ENCODE results near the gene TRAPPC12.
A peak's percentile ranks its signal among the peaks of the same experiment; 100 is the strongest.

Gene TRAPPC12

GRCh38 chr2:3460156-3460555 lies 80.7 kb downstream of the TRAPPC12 start:
- Histone ChIP-seq H3K4me3 (replicated peaks; ENCODE audit: low read depth, low read length) (no peak overlapping the region), H3K36me3 (ENCODE audit: control insufficient read depth, insufficient read depth, low read length) (peaks cover 13% of the 10 kb centered on the region), H3K27me3 (replicated peaks; ENCODE audit: control insufficient read depth, insufficient read depth, low read length) (no peaks in the 10 kb centered on the region)
- TF ChIP-seq CTCF (IDR thresholded peaks at IDR 0.05; ENCODE audit: insufficient read depth, low read length, poor library complexity, severe bottlenecking), result no peak
- DNase-seq (ENCODE audit: extremely low read depth, insufficient read length), result no peak

GRCh38 chr2:3460831-3461800 lies 81.6 kb downstream of the TRAPPC12 start:
- TF ChIP-seq CTCF (IDR thresholded peaks at IDR 0.05; ENCODE audit: insufficient read depth, low read length, poor library complexity, severe bottlenecking), result no peak
- H3K27me3 ChIP-seq (replicated peaks; ENCODE audit: control insufficient read depth, insufficient read depth, low read length), result no peaks in the 10 kb centered on the region
- H3K4me3 ChIP-seq (replicated peaks; ENCODE audit: low read depth, low read length), result peak overlapping the region; percentile 26; the same call in 1 of the 2 replicates
- no peak for DNase-seq (ENCODE audit: extremely low read depth, insufficient read length)
- H3K36me3 ChIP-seq (ENCODE audit: control insufficient read depth, insufficient read depth, low read length), result peaks cover 15% of the 10 kb centered on the region

GRCh38 chr2:3461801-3462492 lies 82.5 kb downstream of the TRAPPC12 start:
- peaks cover 16% of the 10 kb centered on the region for H3K36me3 ChIP-seq (ENCODE audit: control insufficient read depth, insufficient read depth, low read length)
- no peaks in the 10 kb centered on the region for H3K27me3 ChIP-seq (replicated peaks; ENCODE audit: control insufficient read depth, insufficient read depth, low read length)
- H3K4me3 ChIP-seq (replicated peaks; ENCODE audit: low read depth, low read length), result peak overlapping the region; percentile 40
- TF ChIP-seq CTCF (IDR thresholded peaks at IDR 0.05; ENCODE audit: insufficient read depth, low read length, poor library complexity, severe bottlenecking), result peak; percentile 79
- peak; percentile 43 for DNase-seq (ENCODE audit: extremely low read depth, insufficient read length)

- Histone ChIP-seq H3K36me3 (ENCODE audit: control insufficient read depth, insufficient read depth, low read length) (peaks cover 18% of the 10 kb centered on the region), H3K27me3 (replicated peaks; ENCODE audit: control insufficient read depth, insufficient read depth, low read length) (no peaks in the 10 kb centered on the region), H3K4me3 (replicated peaks; ENCODE audit: low read depth, low read length) (no peak overlapping the region)
- TF ChIP-seq CTCF (IDR thresholded peaks at IDR 0.05; ENCODE audit: insufficient read depth, low read length, poor library complexity, severe bottlenecking), result no peak
- no peak for DNase-seq (ENCODE audit: extremely low read depth, insufficient read length)
Observed at GRCh38 chr2:3462493-3463104, 83.1 kb downstream of the TRAPPC12 start.

- DNase-seq (ENCODE audit: extremely low read depth, insufficient read length), result no peak
- Histone ChIP-seq H3K27me3 (replicated peaks; ENCODE audit: control insufficient read depth, insufficient read depth, low read length) (no peaks in the 10 kb centered on the region), H3K36me3 (ENCODE audit: control insufficient read depth, insufficient read depth, low read length) (peaks cover 16% of the 10 kb centered on the region), H3K4me3 (replicated peaks; ENCODE audit: low read depth, low read length) (no peak overlapping the region)
- no peak for TF ChIP-seq CTCF (IDR thresholded peaks at IDR 0.05; ENCODE audit: insufficient read depth, low read length, poor library complexity, severe bottlenecking)
Observed at GRCh38 chr2:3463186-3463835, 83.8 kb downstream of the TRAPPC12 start.

Measured in GM06990 (cell line).